ENCODE results near the gene SEM1. TPM values are rescaled to one million over a fixed set of nuclear protein-coding genes. Genes with fewer than 3 reads are reported as not detected.
"Not testable (repeated sequence)": the region's sequence is repeated elsewhere in the genome, so short reads cannot be mapped to it uniquely, and the experiment has no call there.

Gene SEM1
- polyA plus RNA-seq, 1 donor from 2014 or later: 49.2 TPM

DNA sequence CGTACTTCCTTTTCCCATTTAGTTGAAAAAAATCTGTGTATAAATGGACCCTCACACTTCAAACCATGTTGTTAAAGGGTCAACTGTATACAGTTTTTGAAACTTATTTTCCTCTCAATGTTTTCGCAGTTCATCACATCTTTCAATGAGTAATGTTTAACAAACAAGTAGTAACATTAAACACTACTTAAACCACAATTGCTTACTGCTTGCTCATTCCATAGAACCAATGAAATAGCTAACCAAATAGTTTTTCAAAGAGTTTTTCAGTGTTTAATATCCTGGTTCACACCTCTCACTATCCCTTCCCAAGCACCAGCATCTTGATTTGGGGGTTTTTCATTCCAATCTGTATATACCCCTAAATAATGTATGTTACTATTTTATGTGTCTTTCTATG is 9.1 kb downstream of the SEM1 start:
- H3K4me2 ChIP-seq (ENCODE audit: low read length): no peak overlapping the region
- no peaks in the 10 kb centered on the region for H3K9me3 ChIP-seq (ENCODE audit: low read length)
- H3K27ac ChIP-seq (ENCODE audit: low read length): no peak overlapping the region
- H3K9me2 ChIP-seq (ENCODE audit: insufficient read depth, low read length): no peaks in the 10 kb centered on the region
- no peaks in the 10 kb centered on the region for H3K36me3 ChIP-seq (ENCODE audit: insufficient read depth, low read length)
- H2AFZ ChIP-seq (ENCODE audit: low read depth, low read length): no peak overlapping the region
- H3K27me3 ChIP-seq (ENCODE audit: insufficient read depth, low read depth, low read length): no peaks in the 10 kb centered on the region
- peaks cover 81% of the 10 kb centered on the region for H3K79me2 ChIP-seq (replicated peaks; ENCODE audit: insufficient read depth, low read length)
- TF ChIP-seq TAF1 (IDR thresholded peaks at IDR 0.05; ENCODE audit: low read depth) (no peak), CTCF (IDR thresholded peaks at IDR 0.05; ENCODE audit: poor library complexity, severe bottlenecking) (no peak), POLR2AphosphoS5 (IDR thresholded peaks at IDR 0.05) (no peak), RAD21 (conservative IDR thresholded peaks at IDR 0.05) (no peak), EZH2 (IDR thresholded peaks at IDR 0.05; ENCODE audit: borderline replicate concordance, insufficient read depth, low read length, poor library complexity, severe bottlenecking) (no peak), SMC3 (conservative IDR thresholded peaks at IDR 0.05; ENCODE audit: poor library complexity) (no peak), EP300 (conservative IDR thresholded peaks at IDR 0.05; ENCODE audit: poor library complexity, severe bottlenecking) (no peak), MXI1 (conservative IDR thresholded peaks at IDR 0.05; ENCODE audit: poor library complexity, severe bottlenecking) (no peak), REST (IDR thresholded peaks at IDR 0.05; ENCODE audit: borderline replicate concordance) (no peak)
- no peaks in the 10 kb centered on the region for H3F3A ChIP-seq (ENCODE audit: insufficient read depth, low read length, poor library complexity, severe bottlenecking)
- no peak overlapping the region for H3K9ac ChIP-seq (ENCODE audit: low read length)
- no peaks in the 10 kb centered on the region for H4K20me1 ChIP-seq (ENCODE audit: insufficient read depth)
- H3K4me3 ChIP-seq (ENCODE audit: low read length): no peak overlapping the region

DNA sequence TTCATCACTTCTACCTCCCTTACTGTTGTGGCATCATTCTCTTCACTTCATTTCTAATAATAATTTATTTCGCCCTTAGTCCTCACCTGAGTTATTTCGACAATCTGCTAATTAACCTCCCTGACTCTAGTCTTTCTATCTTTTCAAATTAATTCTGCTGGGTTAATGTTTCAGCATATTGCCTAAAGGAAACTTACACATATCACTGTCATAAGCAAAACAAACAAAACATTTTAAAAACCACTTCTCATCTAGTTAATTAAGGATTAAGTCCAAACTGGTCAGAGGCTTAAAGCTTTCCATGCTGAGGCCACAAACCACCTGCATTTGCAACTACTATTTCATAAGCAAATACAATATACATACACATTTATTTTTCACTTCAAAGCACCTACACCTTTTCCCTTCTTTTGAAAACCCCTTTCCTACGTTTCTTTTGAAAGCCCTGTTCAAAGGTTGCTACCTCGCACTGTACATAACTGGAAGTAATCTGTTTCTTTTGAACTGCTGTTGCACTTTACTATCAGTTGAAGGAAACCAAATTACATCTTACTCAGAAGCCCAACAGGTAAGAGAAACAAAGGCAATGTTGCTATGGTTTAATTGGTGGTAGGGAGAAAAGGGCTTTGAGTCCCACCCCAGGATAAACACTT is 10.3 kb downstream of the SEM1 start:
- Histone ChIP-seq H3K9me2 (ENCODE audit: insufficient read depth, low read length) (no peaks in the 10 kb centered on the region), H3K79me2 (replicated peaks; ENCODE audit: insufficient read depth, low read length) (peaks cover 73% of the 10 kb centered on the region), H2AFZ (ENCODE audit: low read depth, low read length) (no peak overlapping the region), H3K27me3 (ENCODE audit: insufficient read depth, low read depth, low read length) (no peaks in the 10 kb centered on the region), H3K4me3 (ENCODE audit: low read length) (no peak overlapping the region), H3K4me2 (ENCODE audit: low read length) (no peak overlapping the region), H3K9ac (ENCODE audit: low read length) (no peak overlapping the region), H3F3A (ENCODE audit: insufficient read depth, low read length, poor library complexity, severe bottlenecking) (no peaks in the 10 kb centered on the region), H3K9me3 (ENCODE audit: low read length) (no peaks in the 10 kb centered on the region), H4K20me1 (ENCODE audit: insufficient read depth) (no peaks in the 10 kb centered on the region), H3K36me3 (ENCODE audit: insufficient read depth, low read length) (no peaks in the 10 kb centered on the region), H3K27ac (ENCODE audit: low read length) (no peak overlapping the region)
- no peak for TF ChIP-seq SMC3 (conservative IDR thresholded peaks at IDR 0.05; ENCODE audit: poor library complexity)
- TF ChIP-seq POLR2AphosphoS5 (IDR thresholded peaks at IDR 0.05): no peak
- TF ChIP-seq TAF1 (IDR thresholded peaks at IDR 0.05; ENCODE audit: low read depth): no peak
- TF ChIP-seq REST (IDR thresholded peaks at IDR 0.05; ENCODE audit: borderline replicate concordance): no peak
- no peak for TF ChIP-seq EZH2 (IDR thresholded peaks at IDR 0.05; ENCODE audit: borderline replicate concordance, insufficient read depth, low read length, poor library complexity, severe bottlenecking)
- no peak for TF ChIP-seq EP300 (conservative IDR thresholded peaks at IDR 0.05; ENCODE audit: poor library complexity, severe bottlenecking)
- no peak for TF ChIP-seq MXI1 (conservative IDR thresholded peaks at IDR 0.05; ENCODE audit: poor library complexity, severe bottlenecking)

DNA sequence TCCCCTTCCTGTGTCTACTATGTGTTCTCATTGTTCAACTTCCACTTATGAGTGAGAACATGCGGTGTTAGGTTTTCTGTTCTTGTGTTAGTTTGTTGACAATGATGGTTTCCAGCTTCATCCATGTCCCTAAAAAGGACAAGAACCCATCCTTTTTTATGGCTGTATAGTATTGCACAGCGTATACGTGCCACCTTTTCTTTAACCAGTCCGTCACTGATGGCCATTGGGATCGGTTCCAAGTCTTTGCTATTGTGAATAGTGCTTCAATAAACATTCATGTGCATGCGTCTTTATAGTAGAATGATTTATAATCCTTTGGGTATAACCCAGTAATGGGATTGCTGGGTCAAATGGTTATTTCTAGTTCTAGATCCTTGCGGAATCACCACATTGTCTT is 11.2 kb downstream of the SEM1 start:
- H3K9me2 ChIP-seq (ENCODE audit: insufficient read depth, low read length); H2AFZ ChIP-seq (ENCODE audit: low read depth, low read length); H3K27me3 ChIP-seq (ENCODE audit: insufficient read depth, low read depth, low read length); H3K27ac ChIP-seq (ENCODE audit: low read length); H3K4me3 ChIP-seq (ENCODE audit: low read length); H3K4me2 ChIP-seq (ENCODE audit: low read length); H3F3A ChIP-seq (ENCODE audit: insufficient read depth, low read length, poor library complexity, severe bottlenecking); H3K36me3 ChIP-seq (ENCODE audit: insufficient read depth, low read length); H3K9ac ChIP-seq (ENCODE audit: low read length); H4K20me1 ChIP-seq (ENCODE audit: insufficient read depth); H3K9me3 ChIP-seq (ENCODE audit: low read length): not testable (repeated sequence)
- H3K79me2 ChIP-seq (replicated peaks; ENCODE audit: insufficient read depth, low read length): peaks cover 65% of the 10 kb centered on the region

All from neural cell (in vitro differentiated cells).